HG03095 (cell line): ENCODE results near the gene PLCH1.
A peak's percentile ranks its signal among the peaks of the same experiment; 100 is the strongest.

ENCODE experiments used
- ATAC-seq: cut with Tn5 transposase; IDR thresholded peaks from one replicate; pipeline ENCODE4 v1.9.1; 2021; ENCODE audit warnings: moderate library complexity; ENCODE audit not compliant: unreplicated experiment

The PLCH1 gene

GRCh38 chr3:155356594-155357370 is 388.1 kb downstream of the PLCH1 start:
- ATAC-seq = no peak

- ATAC-seq = no peak
Measured at GRCh38 chr3:155354658-155355057, 390.2 kb downstream of the PLCH1 start.

- no peak for ATAC-seq
Measured at GRCh38 chr3:155352900-155353490, 391.9 kb downstream of the PLCH1 start.

GRCh38 chr3:155350571-155350970 is 394.3 kb downstream of the PLCH1 start:
- no peak for ATAC-seq

GRCh38 chr3:155347901-155348300 is 397.0 kb downstream of the PLCH1 start:
- no peak for ATAC-seq

GRCh38 chr3:155342344-155342743 is 402.5 kb downstream of the PLCH1 start:
- no peak for ATAC-seq

GRCh38 chr3:155339052-155339451 is 405.8 kb downstream of the PLCH1 start:
- ATAC-seq = no peak

- ATAC-seq = peak; percentile 45
Measured at GRCh38 chr3:155335724-155336354, 409.0 kb downstream of the PLCH1 start.

- ATAC-seq = peak; percentile 93
Measured at GRCh38 chr3:155334914-155335723, 409.8 kb downstream of the PLCH1 start.

GRCh38 chr3:155334215-155334913 is 410.5 kb downstream of the PLCH1 start:
- no peak for ATAC-seq

- ATAC-seq = no peak
Measured at GRCh38 chr3:155332716-155333115, 412.2 kb downstream of the PLCH1 start.

GRCh38 chr3:155331078-155331477 is 413.8 kb downstream of the PLCH1 start:
- ATAC-seq = no peak

- no peak for ATAC-seq
Measured at GRCh38 chr3:155330370-155330769, 414.5 kb downstream of the PLCH1 start.

- no peak for ATAC-seq
Measured at GRCh38 chr3:155329513-155330048, 415.3 kb downstream of the PLCH1 start.

GRCh38 chr3:155327871-155328270 is 417.0 kb downstream of the PLCH1 start:
- ATAC-seq = no peak

- ATAC-seq = no peak
Measured at GRCh38 chr3:155327430-155327829, 417.4 kb downstream of the PLCH1 start.

GRCh38 chr3:155326901-155327300 is 418.0 kb downstream of the PLCH1 start:
- no peak for ATAC-seq

- ATAC-seq = no peak
Measured at GRCh38 chr3:155326244-155326643, 418.6 kb downstream of the PLCH1 start.
